HG03139 (cell line): ENCODE results near the gene RUVBL2.

Experiments
- ATAC-seq: cut with Tn5 transposase; IDR thresholded peaks from one replicate; pipeline ENCODE4 v1.9.1; 2021; ENCODE audit not compliant: unreplicated experiment

The RUVBL2 gene

DNA sequence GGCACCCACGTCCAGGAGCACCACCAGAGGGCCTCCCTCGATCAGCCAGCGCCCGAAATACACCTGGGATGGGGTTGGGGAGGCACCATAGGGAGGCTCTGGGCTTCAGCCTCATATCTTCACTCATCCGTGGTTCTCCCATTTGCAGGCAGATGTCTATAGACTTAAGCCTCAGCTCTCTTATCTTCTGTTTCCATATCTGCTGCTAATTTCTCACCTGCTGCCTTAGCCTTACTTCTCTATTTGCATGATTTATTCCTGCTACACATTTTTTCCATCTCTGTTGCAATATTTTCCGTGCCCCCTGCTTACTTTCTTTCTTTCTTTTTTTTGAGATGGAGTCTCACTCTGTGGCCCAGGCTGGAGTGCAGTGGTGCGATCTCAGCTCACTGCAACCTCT lies 6.4 kb upstream of the RUVBL2 start:
- ATAC-seq, result no peak

DNA sequence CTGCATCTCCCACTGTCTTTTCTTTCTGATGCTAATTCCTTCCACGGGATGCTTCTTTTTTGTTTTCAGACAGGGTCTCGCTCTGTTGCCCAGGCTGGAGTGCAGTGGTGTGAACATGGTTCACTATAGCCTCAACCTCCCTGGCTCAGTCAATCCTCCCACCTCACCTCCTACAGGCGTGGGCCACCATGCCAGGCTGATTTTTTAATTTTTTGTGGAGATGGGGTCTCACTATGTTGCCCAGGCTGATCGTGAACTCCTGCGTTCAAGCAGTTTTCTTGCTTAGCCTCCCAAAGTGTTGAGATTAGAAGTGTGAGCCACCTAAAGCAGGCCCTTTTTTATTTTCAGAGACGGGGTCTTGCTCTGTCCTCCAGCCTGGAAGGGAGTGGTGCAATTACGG lies 5.4 kb upstream of the RUVBL2 start:
- no peak for ATAC-seq

DNA sequence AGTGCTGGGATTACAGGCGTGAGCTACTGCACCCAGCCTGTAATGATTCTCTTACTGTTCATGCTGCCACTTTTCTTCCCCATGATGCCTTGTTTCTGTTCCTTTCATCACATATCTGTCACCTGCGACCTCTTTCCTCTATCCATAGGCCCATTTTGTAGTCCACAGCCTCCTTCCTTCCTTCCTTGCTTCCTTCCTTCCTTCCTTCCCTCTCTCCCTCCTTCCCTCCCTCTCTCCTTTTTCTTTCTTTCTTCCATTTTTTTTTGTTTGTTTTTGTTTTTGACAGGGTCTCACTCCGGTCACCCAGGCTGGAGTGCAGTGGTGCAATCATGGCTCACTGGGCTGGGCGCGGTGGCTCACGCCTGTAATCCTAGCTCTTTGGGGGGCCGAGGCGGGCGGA lies 4.8 kb upstream of the RUVBL2 start:
- ATAC-seq, result no peak

DNA sequence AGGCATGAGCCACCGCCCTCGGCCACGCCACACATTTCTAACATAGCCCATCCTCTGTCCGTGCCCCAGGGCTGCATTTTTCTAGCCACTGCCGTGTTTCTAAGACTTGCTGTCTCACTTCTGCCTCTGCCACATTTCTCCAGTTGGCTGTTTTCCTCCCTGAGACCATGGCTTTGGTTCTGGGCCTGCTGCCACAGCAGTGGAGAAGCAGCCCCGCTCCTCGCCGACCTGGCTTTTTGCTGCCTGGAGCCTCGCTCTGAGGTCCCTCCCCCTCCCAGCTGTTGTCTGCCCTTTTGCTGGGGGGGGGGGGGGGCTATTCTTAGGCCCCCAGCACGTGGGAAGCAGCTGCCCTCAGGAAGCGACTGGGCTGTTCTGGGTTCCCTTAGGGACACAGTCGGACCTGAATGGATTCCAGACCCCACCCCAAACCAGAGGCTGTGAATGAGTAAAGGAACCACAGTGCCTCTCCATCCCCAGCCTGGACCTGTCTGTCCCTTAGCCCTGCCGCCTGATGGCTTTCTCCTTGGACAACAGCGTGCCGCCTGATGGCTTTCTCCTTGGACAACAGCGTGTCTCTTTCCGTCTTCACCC lies 3.9 kb upstream of the RUVBL2 start:
- ATAC-seq, result no peak

DNA sequence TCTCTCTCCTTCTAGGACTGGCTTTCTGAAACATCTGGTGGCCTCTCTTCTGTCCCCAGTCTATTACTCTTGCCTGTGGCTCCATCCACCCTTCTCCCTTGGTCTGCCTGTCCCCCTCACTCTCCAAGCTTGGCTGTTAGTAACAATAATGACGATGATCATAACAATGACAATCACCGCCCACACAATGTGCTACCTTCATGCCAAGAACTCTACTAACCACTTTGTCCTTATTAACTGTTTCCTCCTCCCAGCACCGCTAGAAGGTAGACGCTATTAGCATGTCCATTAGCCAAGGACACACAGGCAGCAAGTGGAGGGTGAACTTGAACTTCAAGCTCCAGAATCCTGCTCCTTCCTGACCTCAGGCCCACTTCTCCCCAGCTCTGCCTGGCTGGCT lies 3.3 kb upstream of the RUVBL2 start:
- no peak for ATAC-seq

DNA sequence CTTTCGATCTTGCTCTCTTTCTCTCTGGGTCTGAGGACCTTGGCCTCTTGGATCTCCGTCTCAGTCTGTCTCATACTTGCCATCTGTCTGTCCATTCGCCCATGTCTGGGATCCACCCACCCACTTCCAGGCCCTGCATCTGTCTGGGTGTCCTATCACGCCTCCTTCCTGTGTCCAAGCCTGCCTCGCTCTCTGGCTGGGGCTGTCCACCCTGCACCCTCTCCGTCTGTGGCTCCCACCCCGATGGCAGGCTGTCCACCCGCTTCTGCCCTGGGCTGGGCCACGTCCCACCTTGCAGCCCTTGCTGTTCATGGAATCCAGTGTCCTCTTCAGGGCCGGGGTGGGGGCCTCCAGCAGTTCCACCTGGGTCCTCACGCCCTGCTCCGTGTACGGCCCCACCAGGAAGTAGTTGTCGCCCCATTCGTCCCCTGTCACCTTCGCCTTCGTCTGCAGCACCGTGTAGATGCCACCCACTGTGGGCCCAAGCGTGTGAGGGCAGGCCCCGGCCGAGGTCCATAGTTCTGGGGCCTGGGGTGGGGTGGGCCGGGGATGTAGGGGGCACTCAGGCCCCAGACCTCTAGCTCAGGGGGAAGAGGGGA lies 2.6 kb upstream of the RUVBL2 start:
- no peak for ATAC-seq

DNA sequence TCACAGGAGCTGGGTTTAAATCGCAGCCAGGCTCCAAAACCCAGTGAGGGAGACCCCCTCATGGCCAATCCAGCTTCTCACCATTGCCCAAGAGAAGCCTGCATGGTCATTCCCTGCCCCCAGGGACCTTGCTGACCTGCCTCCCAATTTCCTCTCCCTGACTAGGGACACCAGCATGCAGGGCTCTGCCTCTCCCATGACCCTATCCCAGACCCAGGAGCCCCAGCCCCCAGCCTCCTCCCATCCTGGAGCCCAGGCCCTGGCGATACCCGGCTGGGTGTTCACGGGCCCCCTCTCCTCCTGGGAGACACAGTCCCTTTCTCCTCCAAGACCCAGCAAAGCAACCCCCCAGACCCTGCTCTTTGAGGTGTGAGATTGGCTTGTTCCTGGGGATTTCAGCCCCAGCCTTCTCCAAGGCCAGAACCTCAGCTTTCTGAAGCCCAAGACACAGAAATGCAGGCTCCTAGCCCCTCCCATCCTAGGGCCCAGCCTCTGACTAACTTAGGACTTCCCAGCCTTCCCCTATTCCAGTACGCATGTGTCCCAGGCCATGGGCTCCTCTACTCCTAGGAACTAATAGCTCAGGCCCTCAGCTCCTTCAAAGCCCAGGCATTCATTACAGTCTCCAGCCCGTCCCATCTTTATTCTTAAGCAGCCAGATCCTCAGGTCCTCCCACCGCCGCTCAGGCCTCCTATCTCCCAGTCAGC lies 1.7 kb upstream of the RUVBL2 start:
- no peak for ATAC-seq

DNA sequence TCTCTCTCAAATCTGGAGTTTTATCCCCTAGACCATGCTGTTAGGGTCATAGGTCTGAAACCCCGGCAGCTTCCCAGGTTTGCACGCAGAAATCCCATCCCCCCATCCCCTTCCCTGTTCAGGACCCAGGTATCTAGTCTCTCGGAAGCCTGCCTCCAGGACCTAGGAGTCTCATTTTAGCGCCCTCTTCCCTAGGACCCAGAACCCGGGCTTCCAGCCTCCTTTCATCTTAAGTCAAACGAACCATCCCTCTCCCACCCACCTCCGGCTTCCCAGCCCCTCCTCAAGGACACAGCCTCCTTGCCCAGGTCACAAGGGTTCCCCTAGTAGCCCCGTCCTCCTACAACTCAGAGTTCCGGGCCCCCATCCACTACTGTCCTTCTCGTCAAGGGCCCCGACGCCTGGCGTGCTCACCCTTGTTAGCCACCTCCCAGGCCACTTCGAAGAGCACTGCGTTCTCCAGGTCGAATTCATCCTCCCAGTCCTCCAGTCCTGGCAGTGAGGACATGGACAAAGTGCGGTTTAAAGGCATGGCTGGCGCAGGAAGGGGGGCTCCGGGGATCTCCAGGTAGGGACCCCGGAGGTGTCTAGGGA lies 1.0 kb upstream of the RUVBL2 start:
- ATAC-seq, result no peak

DNA sequence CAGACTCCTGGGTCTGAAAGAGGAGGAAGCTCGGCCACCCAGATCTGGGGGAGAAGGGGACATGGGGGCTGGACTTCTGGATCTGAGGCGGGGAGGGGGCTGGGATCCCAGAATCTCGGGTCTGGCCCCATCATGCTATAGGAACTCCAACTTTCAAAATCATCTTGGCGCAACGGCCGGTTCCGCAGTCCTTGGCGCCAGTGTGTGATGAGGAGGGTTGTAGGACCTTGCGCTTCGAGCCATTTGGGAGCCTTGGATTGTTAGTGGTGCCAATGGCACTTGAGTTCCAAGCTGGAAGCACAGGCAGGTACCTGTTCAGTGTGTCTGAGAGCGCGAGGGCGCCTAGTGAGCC lies 324 bp downstream of the RUVBL2 start:
- no peak for ATAC-seq

DNA sequence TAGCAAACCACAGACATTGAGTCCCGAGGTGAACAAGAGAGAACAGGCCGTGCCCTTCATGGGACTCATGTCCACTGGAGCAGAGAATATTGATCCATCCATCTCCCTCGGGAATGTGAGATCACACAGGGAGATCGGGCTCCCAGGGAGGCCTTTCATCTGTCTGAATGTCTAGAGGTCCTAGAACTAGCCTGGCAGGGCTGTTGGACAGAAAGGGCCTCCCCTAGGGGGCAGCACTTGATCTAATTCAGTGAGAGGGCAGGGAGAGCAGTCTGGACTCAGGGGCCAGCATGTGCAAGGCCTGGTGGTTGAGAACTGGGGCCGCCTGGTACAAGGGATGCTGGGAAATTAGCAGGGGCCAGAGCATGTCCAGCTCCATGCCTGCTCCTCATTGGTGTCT lies 4.3 kb downstream of the RUVBL2 start:
- ATAC-seq, result no peak

DNA sequence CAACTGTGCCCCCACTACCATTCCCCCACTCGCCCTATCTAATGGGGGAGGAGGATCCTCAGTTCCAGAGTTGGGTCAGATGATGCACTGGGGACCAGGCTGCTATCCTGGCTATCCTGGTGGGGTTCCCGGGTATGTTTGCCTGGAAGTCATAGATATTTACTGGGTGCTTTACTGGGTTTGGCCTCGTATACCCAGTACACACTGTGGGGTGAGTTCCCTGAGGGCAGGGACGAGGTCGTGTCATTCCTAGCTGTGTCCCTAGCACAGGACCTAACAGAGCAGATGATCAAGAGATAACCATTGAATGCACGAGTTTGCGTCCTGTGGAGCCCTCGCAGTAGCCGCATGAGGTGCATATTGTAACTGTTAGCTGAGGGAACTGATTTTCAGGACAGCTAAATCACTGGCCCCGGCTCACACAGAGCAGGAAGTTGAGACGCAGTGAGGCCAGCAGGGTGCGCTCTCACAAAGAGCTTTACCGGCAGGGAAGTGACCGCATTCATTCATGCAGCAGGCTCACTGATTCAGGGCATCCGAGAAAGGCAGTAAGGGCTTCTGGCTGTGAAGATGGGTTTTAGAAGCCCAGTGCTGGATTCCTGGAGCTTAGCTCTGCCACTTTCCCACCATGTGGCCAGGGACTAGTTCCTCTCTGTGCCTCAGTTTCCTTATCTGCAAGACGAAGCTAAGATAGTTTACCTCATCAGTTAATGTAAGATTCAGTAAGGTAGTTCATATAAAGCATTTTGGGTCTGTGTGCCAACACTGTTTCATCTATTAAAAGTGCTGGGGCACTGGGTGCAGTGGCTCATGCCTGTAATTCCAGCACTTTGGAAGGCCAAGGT lies 6.0 kb downstream of the RUVBL2 start:
- no peak for ATAC-seq

DNA sequence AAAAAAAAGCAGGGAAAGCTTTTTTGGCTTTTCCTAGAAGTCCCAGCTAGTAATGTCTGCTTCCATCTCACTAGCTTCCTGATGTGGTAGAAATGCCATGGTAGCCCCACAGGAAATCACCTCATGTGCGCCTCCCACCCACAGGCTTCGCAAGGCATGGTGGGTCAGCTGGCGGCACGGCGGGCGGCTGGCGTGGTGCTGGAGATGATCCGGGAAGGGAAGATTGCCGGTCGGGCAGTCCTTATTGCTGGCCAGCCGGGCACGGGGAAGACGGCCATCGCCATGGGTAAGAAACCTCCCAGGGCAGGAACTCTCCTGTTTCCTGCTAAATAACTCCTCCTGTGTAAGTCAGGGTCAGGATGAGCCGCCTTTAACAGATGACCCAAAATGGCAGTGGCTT lies 10.4 kb downstream of the RUVBL2 start:
- ATAC-seq, result no peak

DNA sequence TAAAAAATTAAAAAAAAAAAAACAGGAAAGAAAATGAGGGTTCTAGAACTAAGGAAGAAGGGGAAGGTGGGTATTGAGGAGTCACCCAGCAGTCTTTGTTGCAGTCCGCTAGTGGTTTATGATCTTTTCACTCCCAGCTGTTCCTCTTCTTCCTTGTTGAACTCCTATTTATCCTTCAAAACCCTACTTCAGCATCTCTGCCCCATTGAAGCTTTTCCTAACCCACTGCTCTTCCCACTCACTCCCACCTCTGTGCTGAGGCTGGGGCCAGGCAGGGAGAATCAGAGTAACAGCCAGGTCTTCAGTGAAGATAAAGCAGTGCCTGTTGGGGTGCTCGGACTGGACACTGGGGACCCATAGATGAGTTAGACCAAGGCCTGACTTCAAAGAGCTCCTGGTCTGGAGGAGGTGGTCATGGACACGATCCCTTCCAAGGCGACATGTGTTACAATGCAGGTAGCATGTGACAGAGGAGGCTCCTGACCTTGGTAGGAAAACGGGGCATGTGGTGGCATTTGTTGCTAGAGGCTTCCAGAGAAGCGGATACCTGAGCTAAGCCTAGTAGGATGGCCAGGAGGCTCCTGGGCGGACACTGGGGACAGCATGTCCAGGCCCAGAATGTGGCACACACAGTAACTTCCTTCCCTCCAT lies 11.4 kb downstream of the RUVBL2 start:
- no peak for ATAC-seq

DNA sequence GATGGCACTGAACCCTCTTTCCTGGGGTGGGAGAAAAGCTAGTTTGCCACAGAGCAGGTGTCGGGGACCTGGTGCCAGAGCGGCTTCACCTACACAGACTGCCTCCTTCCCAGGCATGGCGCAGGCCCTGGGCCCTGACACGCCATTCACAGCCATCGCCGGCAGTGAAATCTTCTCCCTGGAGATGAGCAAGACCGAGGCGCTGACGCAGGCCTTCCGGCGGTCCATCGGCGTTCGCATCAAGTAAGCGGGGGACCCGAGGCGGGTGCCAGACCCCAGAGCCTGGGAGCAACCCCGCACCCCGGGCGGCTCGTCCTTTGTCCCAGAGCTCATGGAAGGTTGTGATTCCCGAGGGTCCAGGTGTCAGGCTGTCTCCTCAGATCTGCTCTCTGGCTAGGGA lies 13.2 kb downstream of the RUVBL2 start:
- no peak for ATAC-seq

DNA sequence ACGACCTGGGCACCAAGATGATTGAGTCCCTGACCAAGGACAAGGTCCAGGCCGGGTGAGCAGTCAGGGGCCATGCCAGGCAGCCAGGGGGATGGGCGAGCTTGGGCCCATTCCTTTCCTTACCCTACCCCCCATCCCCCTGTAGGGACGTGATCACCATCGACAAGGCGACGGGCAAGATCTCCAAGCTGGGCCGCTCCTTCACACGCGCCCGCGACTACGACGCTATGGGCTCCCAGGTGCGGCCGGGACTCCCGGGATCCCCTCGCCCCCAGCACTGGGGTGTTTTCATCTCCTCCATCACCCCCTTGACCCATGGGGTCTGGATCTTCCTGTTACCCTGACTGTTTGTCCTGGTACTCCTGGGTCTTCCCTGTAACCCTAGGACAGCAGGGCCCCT lies 16.1 kb downstream of the RUVBL2 start:
- no peak for ATAC-seq

DNA sequence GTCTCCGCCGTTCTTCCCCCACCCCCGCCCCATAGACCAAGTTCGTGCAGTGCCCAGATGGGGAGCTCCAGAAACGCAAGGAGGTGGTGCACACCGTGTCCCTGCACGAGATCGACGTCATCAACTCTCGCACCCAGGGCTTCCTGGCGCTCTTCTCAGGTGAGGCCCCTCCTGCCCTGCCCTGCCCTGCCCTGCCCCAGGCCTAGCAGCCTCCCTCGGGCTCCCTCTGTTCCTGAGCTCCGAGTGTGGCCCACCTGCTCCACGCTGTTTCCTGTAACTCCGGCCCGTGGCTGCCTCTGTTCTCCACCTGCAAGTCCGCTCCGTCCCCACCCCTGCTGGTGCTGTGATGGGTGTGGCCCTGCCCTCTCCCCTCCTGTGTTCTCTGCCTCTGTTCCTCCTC lies 16.8 kb downstream of the RUVBL2 start:
- no peak for ATAC-seq

DNA sequence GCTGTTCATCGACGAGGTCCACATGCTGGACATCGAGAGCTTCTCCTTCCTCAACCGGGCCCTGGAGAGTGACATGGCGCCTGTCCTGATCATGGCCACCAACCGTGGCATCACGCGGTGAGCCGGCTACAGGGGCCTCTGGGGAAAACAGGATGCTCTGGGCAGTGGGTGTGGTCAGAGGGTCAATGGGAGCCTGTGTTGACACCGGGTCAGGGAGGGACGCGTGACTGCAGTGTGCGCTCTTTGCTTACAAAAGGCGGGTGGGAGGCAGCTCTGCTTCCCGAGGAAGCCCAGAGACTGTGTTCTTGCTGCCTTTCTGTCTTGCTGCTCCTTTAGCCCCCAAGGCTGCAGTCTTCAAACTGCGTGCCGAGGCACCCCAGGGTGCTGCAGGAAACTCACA lies 17.5 kb downstream of the RUVBL2 start:
- ATAC-seq, result no peak

DNA sequence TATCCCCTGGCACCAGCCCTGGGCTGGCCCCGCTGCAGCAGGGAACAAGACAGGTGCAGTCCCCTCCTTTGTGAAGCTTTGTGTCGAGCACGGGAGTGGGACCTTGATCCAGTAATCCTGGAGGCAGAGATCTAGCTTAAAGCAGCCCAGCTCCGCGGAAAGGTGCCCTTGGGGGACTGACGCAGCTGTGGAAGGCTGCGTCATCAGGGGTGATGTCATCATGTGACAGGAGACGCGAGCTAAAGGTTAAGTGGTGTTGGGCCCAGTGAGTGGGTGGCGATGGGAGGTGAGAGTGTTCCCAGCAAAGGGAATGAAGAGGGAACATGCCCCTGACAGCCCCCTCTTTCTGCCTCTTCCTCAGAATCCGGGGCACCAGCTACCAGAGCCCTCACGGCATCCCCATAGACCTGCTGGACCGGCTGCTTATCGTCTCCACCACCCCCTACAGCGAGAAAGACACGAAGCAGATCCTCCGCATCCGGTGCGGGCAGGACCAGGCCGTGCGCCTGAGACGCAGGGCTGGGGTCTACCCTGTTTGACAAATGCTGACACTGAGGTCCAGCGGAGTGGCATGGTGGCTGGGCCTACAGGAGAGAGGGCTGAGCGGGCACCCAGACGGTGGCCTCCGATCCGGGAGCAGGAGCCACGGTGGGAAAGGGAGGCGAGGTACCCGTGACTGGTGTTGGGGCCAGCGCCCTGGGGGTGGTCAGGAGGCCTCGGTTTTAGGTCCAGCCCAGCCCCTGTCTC lies 20.6 kb downstream of the RUVBL2 start:
- no peak for ATAC-seq

DNA sequence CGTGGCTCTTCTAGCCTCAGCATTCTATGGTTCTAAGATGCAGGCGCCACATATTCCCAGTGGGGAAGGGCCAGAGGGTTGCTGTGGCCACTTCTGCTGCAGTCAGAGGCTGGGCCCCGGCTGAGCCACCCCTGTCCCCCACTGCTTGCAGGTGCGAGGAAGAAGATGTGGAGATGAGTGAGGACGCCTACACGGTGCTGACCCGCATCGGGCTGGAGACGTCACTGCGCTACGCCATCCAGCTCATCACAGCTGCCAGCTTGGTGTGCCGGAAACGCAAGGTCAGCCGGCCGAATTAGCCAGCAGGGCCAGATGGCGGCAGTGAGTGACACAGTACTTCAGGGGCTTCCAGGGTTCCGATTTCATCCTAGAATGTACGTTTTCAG lies 21.2 kb downstream of the RUVBL2 start:
- ATAC-seq, result no peak

DNA sequence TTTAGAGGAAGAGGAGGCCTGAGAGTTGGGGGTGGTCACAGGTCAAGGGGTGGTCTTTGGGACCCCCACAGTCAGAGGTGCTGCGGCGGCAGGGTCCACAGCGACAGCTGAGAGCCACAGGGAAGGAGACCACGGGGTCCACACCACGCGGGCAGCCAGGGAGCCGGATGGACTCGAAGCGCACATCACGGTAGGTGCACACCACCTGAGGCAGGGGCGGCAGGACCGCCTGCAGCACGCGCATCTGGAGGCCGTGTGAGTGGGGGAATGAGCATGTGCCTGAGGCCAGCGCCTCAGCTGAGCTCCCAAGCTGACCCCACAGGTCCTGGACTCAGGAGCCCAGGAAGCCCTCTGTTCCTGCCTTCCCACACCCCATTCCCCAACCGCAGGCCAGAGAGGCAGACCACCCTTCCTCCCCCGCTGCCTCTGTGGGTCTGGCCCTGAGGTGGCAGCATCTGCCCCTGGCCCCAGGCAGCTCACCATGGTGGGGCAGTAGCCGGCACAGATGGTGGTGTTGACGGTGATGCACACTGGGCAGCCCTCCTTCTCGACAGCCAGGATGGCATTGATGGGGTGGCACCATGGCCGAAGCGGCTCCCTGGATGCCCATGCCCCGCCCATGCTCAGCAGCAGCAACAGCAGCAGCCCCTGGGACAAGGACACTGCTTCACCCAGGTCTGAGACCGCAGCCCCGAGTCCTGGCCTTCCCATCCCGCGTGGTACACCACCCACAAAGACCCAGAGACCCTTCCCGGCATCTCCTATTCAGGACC lies 22.6 kb downstream of the RUVBL2 start:
- no peak for ATAC-seq
